SK-N-SH treated with all-trans-retinoic acid at 6 μM for 48 hours (cell line): ENCODE results near the gene CALML6.

Experiments
- ARNTL ChIP-seq: fragments of 450-650 bp; formaldehyde crosslinking; IDR thresholded peaks from 2 replicates; pipeline ENCODE4 v1.5.0; 2020; ENCODE audit warnings: low read depth, mild to moderate bottlenecking, moderate library complexity, borderline replicate concordance
- CSDC2 ChIP-seq: fragments of 250-450 bp; sonication (Bioruptor Pico); IDR thresholded peaks from 2 replicates; pipeline ENCODE4 v1.5.0; 2020; ENCODE audit warnings: mild to moderate bottlenecking, moderate library complexity
- TF ChIP-seq, protein P1 (sequence below): fragments of 250-450 bp; sonication (Bioruptor Pico); IDR thresholded peaks from 2 replicates; pipeline ENCODE4 v1.8.0; 2020; ENCODE audit warnings: mild to moderate bottlenecking, moderate library complexity, borderline replicate concordance

DNA sequence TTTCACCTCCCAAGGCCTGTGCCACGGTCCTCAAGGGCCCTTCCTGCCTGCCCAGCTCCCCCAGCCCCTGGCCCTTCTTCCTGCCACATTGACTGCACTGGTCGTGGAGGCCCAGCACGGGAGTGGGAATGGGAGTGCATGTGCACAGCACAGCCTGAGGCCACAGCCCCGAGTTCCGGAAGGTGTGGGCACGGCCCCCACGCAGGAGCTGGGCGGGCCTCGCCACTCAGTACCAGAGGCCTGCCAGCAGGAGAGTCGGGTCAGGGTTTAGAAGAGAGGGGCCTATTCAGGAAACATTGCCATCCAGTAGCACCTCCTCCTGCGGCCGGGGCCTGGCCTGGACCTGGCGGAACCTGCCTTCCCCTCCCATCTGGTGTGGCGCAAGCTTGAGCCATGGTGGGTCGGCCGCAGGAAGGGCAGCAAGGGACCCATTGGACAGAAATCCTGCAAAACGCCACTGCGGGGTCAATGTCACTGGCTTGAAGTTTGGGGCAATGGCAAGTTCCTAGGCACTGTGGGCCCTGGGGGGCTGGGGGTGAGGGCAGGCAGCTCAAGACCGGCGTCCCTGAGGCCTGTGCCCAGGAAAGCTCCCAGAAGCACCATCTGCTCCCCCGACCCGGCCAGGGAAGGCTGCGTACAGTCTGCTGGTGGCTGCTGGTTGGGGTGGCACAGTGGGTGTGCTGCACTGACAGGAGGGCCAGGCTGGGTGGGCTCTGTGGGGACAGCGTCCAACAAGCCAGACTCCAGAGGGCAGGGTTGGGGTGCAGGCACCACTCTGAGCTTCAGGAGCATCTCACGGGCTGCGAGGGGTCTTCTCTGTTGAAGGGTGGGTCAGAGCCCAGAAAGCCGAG is 5.8 kb downstream of the CALML6 start:
- TF ChIP-seq, protein P1, sequence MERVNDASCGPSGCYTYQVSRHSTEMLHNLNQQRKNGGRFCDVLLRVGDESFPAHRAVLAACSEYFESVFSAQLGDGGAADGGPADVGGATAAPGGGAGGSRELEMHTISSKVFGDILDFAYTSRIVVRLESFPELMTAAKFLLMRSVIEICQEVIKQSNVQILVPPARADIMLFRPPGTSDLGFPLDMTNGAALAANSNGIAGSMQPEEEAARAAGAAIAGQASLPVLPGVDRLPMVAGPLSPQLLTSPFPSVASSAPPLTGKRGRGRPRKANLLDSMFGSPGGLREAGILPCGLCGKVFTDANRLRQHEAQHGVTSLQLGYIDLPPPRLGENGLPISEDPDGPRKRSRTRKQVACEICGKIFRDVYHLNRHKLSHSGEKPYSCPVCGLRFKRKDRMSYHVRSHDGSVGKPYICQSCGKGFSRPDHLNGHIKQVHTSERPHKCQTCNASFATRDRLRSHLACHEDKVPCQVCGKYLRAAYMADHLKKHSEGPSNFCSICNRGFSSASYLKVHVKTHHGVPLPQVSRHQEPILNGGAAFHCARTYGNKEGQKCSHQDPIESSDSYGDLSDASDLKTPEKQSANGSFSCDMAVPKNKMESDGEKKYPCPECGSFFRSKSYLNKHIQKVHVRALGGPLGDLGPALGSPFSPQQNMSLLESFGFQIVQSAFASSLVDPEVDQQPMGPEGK, result no peak
- TF ChIP-seq ARNTL (CRISPR knock-in tag) (no peak), CSDC2 (CRISPR knock-in tag) (no peak)
